SK-N-SH (cell line): ENCODE measurements around the gene FOXL1. TPM values are rescaled to one million over a fixed set of nuclear protein-coding genes. Genes with fewer than 3 reads are reported as not detected.

Experiments used
- CTCF ChIA-PET: fragments of 300-600, 350-600 bp; formaldehyde crosslinking; extraction: SDS; loops from one replicate; lab custom pipeline; 2021; lab: Yijun Ruan, JAX
- POLR2A ChIA-PET: fragments of 350-600 bp; sonication (Branson Sonifier 250); formaldehyde crosslinking; extraction: SDS; loops from one replicate; lab custom pipeline; 2020; ENCODE audit warnings: antibody characterized with exemption, inconsistent platforms; lab: Yijun Ruan, JAX
- DNase-seq: peaks from one replicate; pipeline ENCODE4 v3.0.0; 2012
- H2AFZ ChIP-seq: fragments of 200-600 bp; sonication (generic); 2 replicates; pipeline ENCODE4 v1.8.1; 2016; ENCODE audit warnings: antibody characterized with exemption, mild to moderate bottlenecking, low read depth
- H3F3A ChIP-seq: fragments of 200-600 bp; sonication (generic); replicated peaks from 2 replicates; pipeline ENCODE3; 2016; ENCODE audit warnings: antibody characterized with exemption, mild to moderate bottlenecking; ENCODE audit not compliant: insufficient read depth
- H3K27ac ChIP-seq, 2 experiments: fragments of 200-500 bp in 1 of 2; fragments of 200-600 bp in 1 of 2; sonication (Bioruptor generic) in 1 of 2; sonication (generic), shearing (Covaris generic) in 1 of 2; 2 replicates each; pipeline versions ENCODE4 v1.5.1 to v1.6.1; 2014 to 2016; ENCODE audit warnings: low read depth in 2 of 2, inconsistent platforms in 1 of 2, low read length in 1 of 2, mild to moderate bottlenecking in 1 of 2, mixed read lengths in 1 of 2
- H3K27me3 ChIP-seq: fragments of 200-600 bp; sonication (generic), shearing (Covaris generic); 2 replicates; pipeline ENCODE4 v1.6.1; 2016; ENCODE audit warnings: mixed run types; ENCODE audit not compliant: insufficient read depth
- H3K36me3 ChIP-seq, 2 experiments: fragments of 200-500 bp in 1 of 2; fragments of 200-600 bp in 1 of 2; sonication (Bioruptor generic) in 1 of 2; sonication (generic) in 1 of 2; replicated peaks in 1 of 2; 2 replicates each; pipeline versions ENCODE3 to v1.5.1; 2014 to 2016; ENCODE audit warnings: low read length in 1 of 2, mild to moderate bottlenecking in 1 of 2; ENCODE audit not compliant: insufficient read depth in 2 of 2, control insufficient read depth in 1 of 2
- H3K4me1 ChIP-seq, 2 experiments: fragments of 200-500 bp in 1 of 2; fragments of 200-600 bp in 1 of 2; sonication (Bioruptor generic) in 1 of 2; sonication (generic), shearing (Covaris generic) in 1 of 2; 2 replicates each; pipeline versions ENCODE4 v1.5.1 to v1.6.1; 2014 to 2016; ENCODE audit warnings: low read depth in 1 of 2, low read length in 1 of 2, mixed run types in 1 of 2; ENCODE audit not compliant: insufficient read depth in 2 of 2, control insufficient read depth in 1 of 2
- H3K4me2 ChIP-seq: fragments of 200-600 bp; sonication (generic), shearing (Covaris generic); 2 replicates; pipeline ENCODE4 v1.6.1; 2017; ENCODE audit warnings: mixed run types
- H3K4me3 ChIP-seq, 2 experiments: fragments of 200-500 bp in 1 of 2; fragments of 200-600 bp in 1 of 2; sonication (Bioruptor generic) in 1 of 2; sonication (generic), shearing (Covaris generic) in 1 of 2; 2 replicates each; pipeline versions ENCODE4 v1.5.1 to v1.8.1; 2014 to 2016; ENCODE audit warnings: low read depth in 2 of 2, inconsistent platforms in 1 of 2, low read length in 1 of 2, mild to moderate bottlenecking in 1 of 2, mixed read lengths in 1 of 2, moderate library complexity in 1 of 2
- H3K79me2 ChIP-seq: fragments of 200-600 bp; sonication (generic); 2 replicates; pipeline ENCODE4 v1.8.1; 2017; ENCODE audit warnings: mild to moderate bottlenecking; ENCODE audit not compliant: insufficient read depth
- H3K9ac ChIP-seq: fragments of 200-600 bp; sonication (generic); 2 replicates; pipeline ENCODE4 v1.6.1; 2017; ENCODE audit warnings: mixed run types
- H3K9me2 ChIP-seq: fragments of 200-600 bp; sonication (generic); 2 replicates; pipeline ENCODE4 v1.6.1; 2017; ENCODE audit warnings: mixed run types
- H3K9me3 ChIP-seq: fragments of 200-600 bp; sonication (generic); 2 replicates; pipeline ENCODE4 v1.6.1; 2017; ENCODE audit warnings: mixed run types, mild to moderate bottlenecking, moderate library complexity
- H4K20me1 ChIP-seq: fragments of 200-600 bp; sonication (generic); 2 replicates; pipeline ENCODE4 v1.6.1; 2017; ENCODE audit warnings: mild to moderate bottlenecking, mixed run types; ENCODE audit not compliant: insufficient read depth
- ELF1 ChIP-seq: IDR thresholded peaks from 2 replicates; pipeline ENCODE4 v1.4.0; 2012
- EZH2phosphoT487 ChIP-seq: fragments of 200-600 bp; sonication (generic); IDR thresholded peaks from 2 replicates; pipeline ENCODE4 v1.6.1; 2017; ENCODE audit warnings: low read depth, mixed run types, mild to moderate bottlenecking, antibody characterized with exemption, moderate library complexity, borderline replicate concordance
- FOXJ3 ChIP-seq: sonication (generic); formaldehyde crosslinking; IDR thresholded peaks from 2 replicates; pipeline ENCODE4 v1.5.1; 2020; ENCODE audit warnings: mild to moderate bottlenecking, missing genetic modification reagents
- JUND ChIP-seq: IDR thresholded peaks from 2 replicates; pipeline ENCODE4 v1.4.0; 2012
- MXI1 ChIP-seq: IDR thresholded peaks from 2 replicates; pipeline ENCODE4 v1.6.1; 2012; ENCODE audit warnings: mild to moderate bottlenecking, low read depth, low read length, improper control_type of control experiment
- NFIC ChIP-seq: IDR thresholded peaks from 2 replicates; pipeline ENCODE4 v1.4.0; 2012; ENCODE audit warnings: borderline replicate concordance
- POLR2AphosphoS5 ChIP-seq: IDR thresholded peaks from 2 replicates; pipeline ENCODE4 v1.6.1; 2012; ENCODE audit warnings: low read depth, low read length
- RAD21 ChIP-seq: IDR thresholded peaks from 2 replicates; pipeline ENCODE4 v1.6.1; 2012; ENCODE audit warnings: mild to moderate bottlenecking, low read length
- RFX5 ChIP-seq: IDR thresholded peaks from 2 replicates; pipeline ENCODE4 v1.6.1; 2012; ENCODE audit warnings: mild to moderate bottlenecking, improper control_type of control experiment, low read length
- SIN3A ChIP-seq: IDR thresholded peaks from 2 replicates; pipeline ENCODE4 v1.6.1; 2012; ENCODE audit warnings: low read depth, mild to moderate bottlenecking, low read length, moderate library complexity, borderline replicate concordance
- SMC3 ChIP-seq: IDR thresholded peaks from 2 replicates; pipeline ENCODE4 v1.6.1; 2012; ENCODE audit warnings: low read depth, low read length, improper control_type of control experiment
- TAF1 ChIP-seq: IDR thresholded peaks from 2 replicates; pipeline ENCODE4 v1.6.1; 2012; ENCODE audit warnings: low read depth, mild to moderate bottlenecking, low read length, moderate library complexity, borderline replicate concordance
- TEAD4 ChIP-seq: IDR thresholded peaks from 2 replicates; pipeline ENCODE4 v1.4.0; 2012; ENCODE audit warnings: mild to moderate bottlenecking, borderline replicate concordance; ENCODE audit not compliant: insufficient read depth
- YY1 ChIP-seq: IDR thresholded peaks from 2 replicates; pipeline ENCODE4 v1.4.0; 2012; ENCODE audit warnings: low read depth, mild to moderate bottlenecking
- WGBS: methylation state at CpG from one replicate; pipeline ENCODE4 v1.1.6; 2017; ENCODE audit warnings: low lambda C conversion rate; 5-methylcytosine and 5-hydroxymethylcytosine counted together
- polyA plus RNA-seq, 3 experiments: library from polyadenylated mRNA; depleted of rRNA; stranded (reverse); fragments of >200 nt; gene quantifications; 2 replicates each; pipeline ENCODE4 v1.2.3, GENCODE V29; 2012
- TF ChIP-seq, protein P1 (sequence below): fragments of 200-600 bp; sonication (generic); IDR thresholded peaks from 2 replicates; pipeline ENCODE4 v1.6.1; 2017; ENCODE audit warnings: antibody characterized with exemption, mild to moderate bottlenecking, moderate library complexity
- TF ChIP-seq, protein P2 (sequence below): IDR thresholded peaks from 2 replicates; pipeline ENCODE4 v1.4.0; 2012; ENCODE audit warnings: low read depth, borderline replicate concordance
- TF ChIP-seq, protein P3 (sequence below): IDR thresholded peaks from 2 replicates; pipeline ENCODE4 v1.4.0; 2012; ENCODE audit warnings: low read depth
- TF ChIP-seq, protein P4 (sequence below): IDR thresholded peaks from 2 replicates; pipeline ENCODE4 v1.6.1; 2012; ENCODE audit warnings: mild to moderate bottlenecking, low read depth, low read length, moderate library complexity
- TF ChIP-seq, protein P5 (sequence below): fragments of 150-350 bp; IDR thresholded peaks from 2 replicates; pipeline ENCODE4 v1.6.1; 2016; ENCODE audit warnings: mild to moderate bottlenecking, low read depth, low read length

FOXL1 gene
- polyA plus RNA-seq, 1 of the 3 experiments (the other 2 are of a cell fraction): 2.5 TPM

DNA sequence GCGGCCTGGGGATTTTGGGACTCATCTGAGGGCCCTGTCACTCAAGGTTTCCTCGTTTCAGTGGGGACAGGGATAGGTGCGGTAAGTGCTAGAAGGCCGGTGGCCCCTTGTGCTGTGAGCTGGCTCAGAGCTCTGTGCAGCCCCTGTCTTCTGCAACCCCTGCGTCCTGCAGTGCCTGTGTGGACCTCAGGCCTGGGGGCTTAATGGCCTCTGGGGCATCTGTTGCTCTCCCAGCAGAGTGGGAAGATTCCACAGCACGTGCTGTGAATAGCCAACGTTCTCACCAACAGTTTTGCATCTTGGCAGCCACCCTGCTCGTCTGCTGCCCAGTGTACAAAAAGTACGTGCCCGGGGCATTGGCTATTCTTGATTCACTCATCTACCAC lies 6.8 kb upstream of the FOXL1 start:
- no peaks in the 10 kb centered on the region for H3K27me3 ChIP-seq
- H3K27ac ChIP-seq: peak overlapping the region in 1 of 2 experiments; percentile 65; a peak in 1 of 4 replicates
- TF ChIP-seq FOXJ3 (CRISPR knock-in tag) (no peak), ELF1 (no peak), RAD21 (no peak), POLR2AphosphoS5 (no peak), EZH2phosphoT487 (no peak), RFX5 (no peak), TAF1 (no peak), MXI1 (no peak), JUND (no peak), NFIC (no peak)
- TF ChIP-seq, protein P1, sequence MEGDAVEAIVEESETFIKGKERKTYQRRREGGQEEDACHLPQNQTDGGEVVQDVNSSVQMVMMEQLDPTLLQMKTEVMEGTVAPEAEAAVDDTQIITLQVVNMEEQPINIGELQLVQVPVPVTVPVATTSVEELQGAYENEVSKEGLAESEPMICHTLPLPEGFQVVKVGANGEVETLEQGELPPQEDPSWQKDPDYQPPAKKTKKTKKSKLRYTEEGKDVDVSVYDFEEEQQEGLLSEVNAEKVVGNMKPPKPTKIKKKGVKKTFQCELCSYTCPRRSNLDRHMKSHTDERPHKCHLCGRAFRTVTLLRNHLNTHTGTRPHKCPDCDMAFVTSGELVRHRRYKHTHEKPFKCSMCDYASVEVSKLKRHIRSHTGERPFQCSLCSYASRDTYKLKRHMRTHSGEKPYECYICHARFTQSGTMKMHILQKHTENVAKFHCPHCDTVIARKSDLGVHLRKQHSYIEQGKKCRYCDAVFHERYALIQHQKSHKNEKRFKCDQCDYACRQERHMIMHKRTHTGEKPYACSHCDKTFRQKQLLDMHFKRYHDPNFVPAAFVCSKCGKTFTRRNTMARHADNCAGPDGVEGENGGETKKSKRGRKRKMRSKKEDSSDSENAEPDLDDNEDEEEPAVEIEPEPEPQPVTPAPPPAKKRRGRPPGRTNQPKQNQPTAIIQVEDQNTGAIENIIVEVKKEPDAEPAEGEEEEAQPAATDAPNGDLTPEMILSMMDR: no peak
- TF ChIP-seq, protein P2, sequence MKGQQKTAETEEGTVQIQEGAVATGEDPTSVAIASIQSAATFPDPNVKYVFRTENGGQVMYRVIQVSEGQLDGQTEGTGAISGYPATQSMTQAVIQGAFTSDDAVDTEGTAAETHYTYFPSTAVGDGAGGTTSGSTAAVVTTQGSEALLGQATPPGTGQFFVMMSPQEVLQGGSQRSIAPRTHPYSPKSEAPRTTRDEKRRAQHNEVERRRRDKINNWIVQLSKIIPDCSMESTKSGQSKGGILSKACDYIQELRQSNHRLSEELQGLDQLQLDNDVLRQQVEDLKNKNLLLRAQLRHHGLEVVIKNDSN: no peak
- peaks cover 0 to 21% of the 10 kb centered on the region in 2 experiments for H3K36me3 ChIP-seq
- POLR2A ChIA-PET: no interaction called here
- H3K9me3 ChIP-seq: no peaks in the 10 kb centered on the region
- WGBS: 87% methylated on average over 3 of the region's 10 CpGs
- H3K79me2 ChIP-seq: peaks cover 89% of the 10 kb centered on the region
- peaks cover 0 to 31% of the 10 kb centered on the region in 2 experiments; a peak in 2 of 4 replicates for H3K4me1 ChIP-seq
- H3K9me2 ChIP-seq: no peaks in the 10 kb centered on the region
- H2AFZ ChIP-seq: no peak overlapping the region
- CTCF ChIA-PET: interaction anchor here (1.4 to 1.7 kb wide), 2 partner anchors 492 to 707 kb away, joined by 4 to 5 read pairs; no protein-coding TSS in a partner anchor
- H3K9ac ChIP-seq: peak overlapping the region; percentile 93
- DNase-seq: no peak
- H3K4me3 ChIP-seq: peak overlapping the region in 1 of 2 experiments; percentile 93; a peak in 2 of 4 replicates
- peak overlapping the region; percentile 77 for H3K4me2 ChIP-seq
- H3F3A ChIP-seq: peaks cover 32% of the 10 kb centered on the region
- peaks cover 16% of the 10 kb centered on the region; the same call in 1 of the 2 replicates for H4K20me1 ChIP-seq

DNA sequence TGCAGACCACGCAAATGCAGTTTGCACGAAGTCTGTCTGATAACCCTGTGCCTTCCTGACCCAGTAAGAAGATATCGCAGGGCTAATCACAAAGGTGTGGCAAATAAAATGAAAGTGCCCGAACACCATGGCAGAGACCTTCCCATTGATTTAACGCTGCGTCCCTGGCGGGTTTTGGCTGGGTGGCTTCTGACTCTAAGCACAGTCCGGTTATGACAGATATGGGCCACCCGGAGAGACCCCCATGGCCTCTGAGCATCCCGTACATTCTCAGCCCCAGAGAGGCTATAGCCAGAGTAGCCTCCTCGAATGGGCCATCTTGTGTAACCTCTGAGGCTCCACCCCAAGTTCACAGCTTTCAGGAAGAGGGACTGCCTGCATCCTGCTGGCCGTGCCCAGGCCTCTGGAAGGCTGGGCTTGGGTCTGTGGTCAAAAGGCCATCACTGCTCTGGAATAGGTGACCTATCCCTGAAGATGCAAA lies 6.3 kb upstream of the FOXL1 start:
- Histone ChIP-seq H3K27ac (peak overlapping the region in 1 of 2 experiments; percentile 96; a peak in 1 of 4 replicates), H4K20me1 (peaks cover 16% of the 10 kb centered on the region; the same call in 1 of the 2 replicates), H3F3A (peaks cover 32% of the 10 kb centered on the region), H3K4me1 (peaks cover 0 to 31% of the 10 kb centered on the region in 2 experiments; a peak in 2 of 4 replicates), H3K9me3 (no peaks in the 10 kb centered on the region), H2AFZ (no peak overlapping the region), H3K27me3 (no peaks in the 10 kb centered on the region), H3K79me2 (peaks cover 94% of the 10 kb centered on the region), H3K9me2 (no peaks in the 10 kb centered on the region), H3K4me2 (peak overlapping the region; percentile 77), H3K4me3 (peak overlapping the region in 1 of 2 experiments; percentile 93; a peak in 2 of 4 replicates), H3K9ac (peak overlapping the region; percentile 93; the same call in 1 of the 2 replicates), H3K36me3 (peaks cover 0 to 21% of the 10 kb centered on the region in 2 experiments)
- 67% methylated on average over 7 of the region's 12 CpGs for WGBS
- ChIA-PET POLR2A (no interaction called here), CTCF (interaction anchor here (1.7 to 3.1 kb wide), 2 partner anchors 7 to 491 kb away, joined by 4 to 17 read pairs; no protein-coding TSS in a partner anchor)
- no peak for DNase-seq
- TF ChIP-seq, protein P3, sequence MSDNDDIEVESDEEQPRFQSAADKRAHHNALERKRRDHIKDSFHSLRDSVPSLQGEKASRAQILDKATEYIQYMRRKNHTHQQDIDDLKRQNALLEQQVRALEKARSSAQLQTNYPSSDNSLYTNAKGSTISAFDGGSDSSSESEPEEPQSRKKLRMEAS: no peak
- TF ChIP-seq TEAD4 (no peak), SMC3 (no peak), RAD21 (no peak), SIN3A (no peak), MXI1 (no peak), POLR2AphosphoS5 (no peak), YY1 (no peak), TAF1 (no peak), NFIC (no peak), EZH2phosphoT487 (no peak)
- TF ChIP-seq, protein P4, sequence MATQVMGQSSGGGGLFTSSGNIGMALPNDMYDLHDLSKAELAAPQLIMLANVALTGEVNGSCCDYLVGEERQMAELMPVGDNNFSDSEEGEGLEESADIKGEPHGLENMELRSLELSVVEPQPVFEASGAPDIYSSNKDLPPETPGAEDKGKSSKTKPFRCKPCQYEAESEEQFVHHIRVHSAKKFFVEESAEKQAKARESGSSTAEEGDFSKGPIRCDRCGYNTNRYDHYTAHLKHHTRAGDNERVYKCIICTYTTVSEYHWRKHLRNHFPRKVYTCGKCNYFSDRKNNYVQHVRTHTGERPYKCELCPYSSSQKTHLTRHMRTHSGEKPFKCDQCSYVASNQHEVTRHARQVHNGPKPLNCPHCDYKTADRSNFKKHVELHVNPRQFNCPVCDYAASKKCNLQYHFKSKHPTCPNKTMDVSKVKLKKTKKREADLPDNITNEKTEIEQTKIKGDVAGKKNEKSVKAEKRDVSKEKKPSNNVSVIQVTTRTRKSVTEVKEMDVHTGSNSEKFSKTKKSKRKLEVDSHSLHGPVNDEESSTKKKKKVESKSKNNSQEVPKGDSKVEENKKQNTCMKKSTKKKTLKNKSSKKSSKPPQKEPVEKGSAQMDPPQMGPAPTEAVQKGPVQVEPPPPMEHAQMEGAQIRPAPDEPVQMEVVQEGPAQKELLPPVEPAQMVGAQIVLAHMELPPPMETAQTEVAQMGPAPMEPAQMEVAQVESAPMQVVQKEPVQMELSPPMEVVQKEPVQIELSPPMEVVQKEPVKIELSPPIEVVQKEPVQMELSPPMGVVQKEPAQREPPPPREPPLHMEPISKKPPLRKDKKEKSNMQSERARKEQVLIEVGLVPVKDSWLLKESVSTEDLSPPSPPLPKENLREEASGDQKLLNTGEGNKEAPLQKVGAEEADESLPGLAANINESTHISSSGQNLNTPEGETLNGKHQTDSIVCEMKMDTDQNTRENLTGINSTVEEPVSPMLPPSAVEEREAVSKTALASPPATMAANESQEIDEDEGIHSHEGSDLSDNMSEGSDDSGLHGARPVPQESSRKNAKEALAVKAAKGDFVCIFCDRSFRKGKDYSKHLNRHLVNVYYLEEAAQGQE: no peak
- TF ChIP-seq, protein P5, sequence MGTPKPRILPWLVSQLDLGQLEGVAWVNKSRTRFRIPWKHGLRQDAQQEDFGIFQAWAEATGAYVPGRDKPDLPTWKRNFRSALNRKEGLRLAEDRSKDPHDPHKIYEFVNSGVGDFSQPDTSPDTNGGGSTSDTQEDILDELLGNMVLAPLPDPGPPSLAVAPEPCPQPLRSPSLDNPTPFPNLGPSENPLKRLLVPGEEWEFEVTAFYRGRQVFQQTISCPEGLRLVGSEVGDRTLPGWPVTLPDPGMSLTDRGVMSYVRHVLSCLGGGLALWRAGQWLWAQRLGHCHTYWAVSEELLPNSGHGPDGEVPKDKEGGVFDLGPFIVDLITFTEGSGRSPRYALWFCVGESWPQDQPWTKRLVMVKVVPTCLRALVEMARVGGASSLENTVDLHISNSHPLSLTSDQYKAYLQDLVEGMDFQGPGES: no peak
